ENCODE results near the gene SIRT5. TPM values are rescaled to one million over a fixed set of nuclear protein-coding genes. Genes with fewer than 3 reads are reported as not detected.

Gene SIRT5
- total RNA-seq, 4 donors from 2014 or later, result 9.0 to 20.9 (median 16.9) TPM

DNA sequence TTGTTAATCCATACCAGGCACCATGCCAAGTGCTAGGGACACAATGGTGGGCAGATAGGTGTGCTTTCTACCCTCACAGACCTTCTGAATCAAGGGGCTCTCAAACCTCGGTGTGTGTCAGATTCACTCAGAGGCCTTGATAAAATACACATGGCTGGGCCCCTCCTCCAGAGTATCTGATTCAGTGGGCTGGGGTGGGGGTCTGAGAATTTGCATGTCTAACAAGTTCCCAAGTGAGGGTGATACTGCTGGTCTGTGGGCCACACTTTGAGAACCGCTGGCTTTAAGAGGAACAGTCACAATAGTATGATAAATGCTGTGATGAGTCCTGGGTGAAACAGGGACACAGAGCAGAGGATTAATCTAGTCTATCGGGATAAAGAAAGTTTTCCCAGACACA is 35.8 kb upstream of the SIRT5 start:
- TF ChIP-seq CTCF (IDR thresholded peaks at IDR 0.05; ENCODE audit: low read depth), result no peak

GRCh38 chr6:13539572-13539971 is 34.8 kb upstream of the SIRT5 start:
- no peak for TF ChIP-seq CTCF (IDR thresholded peaks at IDR 0.05; ENCODE audit: low read depth)

- no peak for TF ChIP-seq CTCF (IDR thresholded peaks at IDR 0.05; ENCODE audit: low read depth)
Observed at GRCh38 chr6:13541496-13541895, 32.9 kb upstream of the SIRT5 start.

- no peak for TF ChIP-seq CTCF (IDR thresholded peaks at IDR 0.05; ENCODE audit: low read depth)
Observed at GRCh38 chr6:13544454-13545186, 29.8 kb upstream of the SIRT5 start.

DNA sequence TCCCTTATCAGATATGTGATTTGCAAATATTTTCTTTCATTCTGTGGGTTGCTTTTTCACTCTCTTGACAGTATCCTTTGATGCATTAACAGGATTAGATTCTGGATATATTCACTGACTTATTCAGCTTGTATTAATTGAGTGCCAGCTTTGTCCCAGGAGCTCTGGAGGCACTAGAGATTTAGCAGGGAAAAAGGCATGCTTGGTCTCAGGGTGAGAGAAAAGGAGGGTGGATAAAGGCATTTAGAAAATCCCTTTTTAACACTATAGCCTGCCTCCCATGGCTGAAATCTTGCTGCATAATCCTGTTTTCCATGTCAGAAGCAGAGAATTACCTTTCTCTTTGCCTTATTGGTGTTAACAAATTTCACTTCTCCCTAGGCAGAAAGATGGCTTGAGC is 28.5 kb upstream of the SIRT5 start:
- TF ChIP-seq CTCF (IDR thresholded peaks at IDR 0.05; ENCODE audit: low read depth), result no peak

- no peak for TF ChIP-seq CTCF (IDR thresholded peaks at IDR 0.05; ENCODE audit: low read depth)
Observed at GRCh38 chr6:13548500-13549210, 25.7 kb upstream of the SIRT5 start.

GRCh38 chr6:13550656-13551055 is 23.7 kb upstream of the SIRT5 start:
- TF ChIP-seq CTCF (IDR thresholded peaks at IDR 0.05; ENCODE audit: low read depth), result no peak
